ENCODE data around the gene BACH2.
"Not testable (repeated sequence)": the region's sequence is repeated elsewhere in the genome, so short reads cannot be mapped to it uniquely, and the experiment has no call there.

The BACH2 gene

DNA sequence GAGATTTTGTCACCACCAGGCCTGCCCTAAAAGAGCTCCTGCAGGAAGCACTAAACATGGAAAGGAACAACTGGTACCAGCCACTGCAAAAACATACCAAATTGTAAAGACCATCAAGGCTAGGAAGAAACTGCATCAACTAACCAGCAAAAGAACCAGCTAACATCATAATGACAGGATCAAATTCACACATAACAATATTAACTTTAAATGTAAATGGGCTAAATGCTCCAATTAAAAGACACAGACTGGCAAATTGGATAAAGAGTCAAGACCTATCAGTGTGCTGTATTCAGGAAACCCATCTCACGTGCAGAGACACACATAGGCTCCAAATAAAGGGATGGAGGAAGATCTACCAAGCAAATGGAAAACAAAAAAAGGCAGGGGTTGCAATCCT, 240.7 kb downstream of the BACH2 start:
- FAIRE-seq = not testable (repeated sequence)

DNA sequence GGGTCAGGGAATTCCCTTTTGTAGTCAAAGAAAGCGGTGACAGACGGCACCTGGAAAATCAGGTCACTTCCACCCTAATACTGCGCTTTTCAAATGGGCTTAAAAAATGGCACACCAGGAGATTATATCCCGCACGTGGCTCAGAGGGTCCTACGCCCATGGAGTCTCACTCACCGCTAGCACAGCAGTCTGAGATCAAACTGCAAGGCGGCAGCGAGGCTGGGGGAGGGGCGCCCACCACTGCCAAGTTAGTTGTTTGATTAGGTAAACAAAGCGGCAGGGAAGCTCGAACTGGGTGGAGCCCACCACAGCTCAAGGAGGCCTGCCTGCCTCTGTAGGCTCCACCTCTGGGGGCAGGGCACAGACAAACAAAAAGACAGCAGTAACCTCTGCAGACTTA, 242.4 kb downstream of the BACH2 start:
- FAIRE-seq = not testable (repeated sequence)

- no peak for FAIRE-seq
Measured at GRCh38 chr6:90053614-90054013, 243.0 kb downstream of the BACH2 start.

GRCh38 chr6:90049295-90049694, 247.3 kb downstream of the BACH2 start:
- no peak for FAIRE-seq

GRCh38 chr6:90048206-90048967, 248.3 kb downstream of the BACH2 start:
- no peak for FAIRE-seq

DNA sequence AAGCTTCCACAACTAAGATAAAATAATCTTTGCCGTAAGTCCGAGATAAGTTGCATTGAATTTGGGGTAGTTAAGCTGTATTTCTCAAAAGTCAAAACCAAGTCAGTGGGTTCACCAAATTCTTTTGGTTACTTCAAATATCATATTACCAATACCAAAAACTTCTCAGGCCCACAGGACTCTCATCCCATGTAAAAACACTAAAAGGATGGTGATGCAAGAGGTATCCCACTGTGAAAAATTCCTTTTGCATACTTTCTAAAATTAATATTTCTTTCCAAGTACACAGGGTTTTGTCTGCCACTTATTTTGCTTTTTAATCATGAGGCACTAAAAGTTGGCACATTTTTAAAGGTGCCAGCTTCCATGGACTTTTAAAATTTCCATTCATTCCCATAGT, 251.1 kb downstream of the BACH2 start:
- FAIRE-seq = no peak

DNA sequence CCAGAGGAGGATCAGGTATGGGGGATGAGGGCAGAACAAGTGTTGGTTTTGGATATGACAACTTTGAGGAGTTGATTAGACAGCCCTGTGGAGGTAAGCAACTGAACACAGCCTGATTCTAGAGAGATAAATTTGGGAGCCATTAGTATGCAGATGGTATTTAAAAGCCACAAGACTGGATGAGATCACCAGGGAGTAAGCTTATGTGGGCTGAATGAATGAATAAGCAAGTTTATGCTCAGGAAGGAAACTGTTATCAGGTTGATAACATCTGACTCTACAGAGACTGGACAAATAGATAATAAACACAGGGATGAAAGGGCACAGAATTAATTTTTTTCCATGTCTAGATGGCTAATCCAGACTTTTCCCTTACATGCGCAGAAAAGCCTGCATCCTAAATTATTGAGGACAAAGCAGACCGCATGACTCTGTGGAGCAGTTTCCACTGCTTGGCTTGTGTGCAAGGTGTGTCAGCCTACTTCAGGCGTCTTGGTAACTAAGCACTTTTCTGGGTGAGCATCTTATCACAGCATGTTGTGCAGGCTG, 251.7 kb downstream of the BACH2 start:
- no peak for FAIRE-seq

DNA sequence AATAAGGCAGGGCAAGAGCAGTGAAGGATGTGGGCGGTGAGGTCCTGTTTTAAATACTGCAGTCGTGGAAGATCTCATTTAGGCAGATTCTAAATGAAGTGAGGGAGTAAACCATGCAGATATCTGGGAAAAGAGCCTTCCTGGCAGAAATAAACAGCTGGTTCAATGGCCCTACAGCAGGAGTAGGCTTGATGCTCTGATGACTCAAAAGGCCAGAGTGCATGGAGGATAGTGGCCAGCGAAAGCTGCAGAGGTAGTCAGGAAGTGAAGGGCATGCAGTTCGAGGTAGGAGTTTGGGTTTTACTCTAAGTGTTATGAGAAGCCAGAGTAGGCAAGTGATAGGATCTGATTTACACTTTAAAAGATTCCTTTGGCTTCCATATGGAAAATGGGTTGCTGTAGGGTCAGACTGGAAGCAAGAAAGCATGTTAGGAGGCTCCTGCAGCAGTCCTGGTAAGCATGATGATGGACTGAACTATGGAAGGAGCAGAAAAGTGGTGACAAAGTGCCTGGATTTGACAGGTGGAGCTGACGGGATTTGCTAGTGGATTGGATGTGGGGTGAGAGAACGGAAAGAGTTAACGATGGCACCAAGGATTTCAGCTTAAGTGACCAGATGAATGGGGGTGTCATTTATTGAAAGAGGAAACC, 252.3 kb downstream of the BACH2 start:
- FAIRE-seq = no peak

GRCh38 chr6:90040931-90041330, 255.7 kb downstream of the BACH2 start:
- FAIRE-seq = no peak

DNA sequence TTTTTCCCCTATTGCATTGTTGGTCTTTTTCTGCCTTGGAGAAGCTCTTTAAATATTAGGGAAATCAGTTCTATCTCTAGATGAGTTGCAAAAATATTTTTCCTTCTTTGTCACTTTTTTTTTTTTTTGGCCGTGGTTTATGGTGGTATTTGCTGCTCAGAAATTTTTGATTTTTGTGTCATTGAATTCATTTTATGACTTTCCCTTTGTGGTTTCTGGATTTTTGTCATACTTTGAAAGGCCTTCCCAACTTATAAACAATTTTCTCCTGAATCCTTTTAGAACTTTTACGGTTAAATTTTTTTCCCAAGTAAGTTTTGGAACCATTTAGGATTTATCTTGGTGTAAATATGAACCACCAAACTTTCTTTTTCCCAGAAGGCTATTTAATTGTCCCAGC, 256.7 kb downstream of the BACH2 start:
- peak; percentile 89 for FAIRE-seq

DNA sequence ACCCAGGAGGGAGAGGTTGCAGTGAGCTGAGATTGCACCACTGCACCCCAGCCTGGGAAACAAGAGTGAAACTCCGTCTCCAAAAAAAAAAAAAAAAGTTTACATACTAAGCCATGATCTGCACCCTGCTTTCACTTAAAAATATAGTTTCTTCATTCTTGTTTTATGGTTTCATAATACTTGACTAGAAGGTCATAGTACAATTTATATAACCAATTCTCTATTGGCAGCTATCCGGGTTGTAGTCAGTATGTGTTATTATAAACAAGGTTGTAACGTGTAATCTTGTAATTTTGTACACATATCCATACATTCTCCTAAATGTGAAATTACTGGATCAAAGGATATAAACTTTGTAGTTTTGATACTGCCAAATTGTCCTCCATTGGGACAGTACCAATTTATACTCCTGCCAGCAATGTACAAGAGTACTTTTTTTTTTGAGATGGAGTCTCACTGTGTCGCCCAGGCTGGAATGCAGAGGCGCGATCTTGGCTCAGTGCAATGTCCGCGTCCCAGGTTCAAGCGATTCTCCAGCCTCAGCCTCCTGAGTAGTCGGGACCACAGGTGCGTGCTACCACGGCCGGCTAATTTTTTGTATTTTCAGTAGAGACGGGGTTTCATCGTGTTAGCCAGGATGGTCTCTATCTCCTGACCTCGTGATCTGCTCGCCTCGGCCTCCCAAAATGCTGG, 257.5 kb downstream of the BACH2 start:
- FAIRE-seq = no peak

DNA sequence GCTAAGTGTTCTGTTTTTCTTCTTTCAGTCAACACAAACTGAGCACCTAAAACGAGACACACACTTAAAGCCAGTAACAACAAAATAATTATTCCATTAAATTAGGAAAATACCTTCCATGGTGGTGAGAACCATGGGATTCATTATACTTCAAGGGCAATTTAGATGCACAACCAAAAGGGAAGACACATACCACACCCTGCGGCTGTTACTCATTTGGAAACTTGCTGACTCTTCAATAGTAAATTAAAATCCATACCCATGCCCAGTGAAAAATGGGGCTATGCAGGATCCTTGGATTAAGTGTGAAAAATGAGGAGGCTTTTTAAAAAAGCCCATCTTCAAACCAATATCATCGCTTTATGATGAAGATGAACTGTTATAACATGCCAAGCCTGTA, 259.7 kb downstream of the BACH2 start:
- FAIRE-seq = no peak

GRCh38 chr6:90035047-90035723, 261.5 kb downstream of the BACH2 start:
- no peak for FAIRE-seq

GRCh38 chr6:90033746-90034271, 262.8 kb downstream of the BACH2 start:
- no peak for FAIRE-seq

DNA sequence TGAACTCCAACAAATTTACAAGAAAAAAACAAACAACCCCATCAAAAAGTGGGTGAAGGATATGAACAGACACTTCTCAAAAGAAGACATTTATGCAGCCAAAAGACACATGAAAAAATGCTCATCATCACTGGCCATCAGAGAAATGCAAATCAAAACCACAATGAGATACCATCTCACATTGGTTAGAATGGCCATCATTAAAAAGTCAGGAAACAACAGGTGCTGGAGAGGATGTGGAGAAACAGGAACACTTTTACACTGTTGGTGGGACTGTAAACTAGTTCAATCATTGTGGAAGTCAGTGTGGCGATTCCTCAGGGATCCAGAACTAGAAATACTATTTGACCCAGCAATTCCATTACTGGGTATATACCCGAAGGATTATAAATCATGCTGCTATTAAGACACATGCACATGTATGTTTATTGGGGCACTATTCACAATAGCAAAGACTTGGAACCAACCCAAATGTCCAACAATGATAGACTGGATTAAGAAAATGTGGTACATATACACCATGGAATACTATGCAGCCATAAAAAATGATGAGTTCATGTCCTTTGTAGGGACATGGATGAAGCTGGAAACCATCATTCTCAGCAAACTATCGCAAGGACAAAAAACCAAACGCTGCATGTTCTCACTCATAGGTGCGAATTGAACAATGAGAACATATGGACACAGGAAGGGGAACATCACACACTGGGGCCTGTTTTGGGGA, 264.0 kb downstream of the BACH2 start:
- FAIRE-seq = not testable (repeated sequence)

- FAIRE-seq = no peak
Measured at GRCh38 chr6:90028995-90029635, 267.5 kb downstream of the BACH2 start.

DNA sequence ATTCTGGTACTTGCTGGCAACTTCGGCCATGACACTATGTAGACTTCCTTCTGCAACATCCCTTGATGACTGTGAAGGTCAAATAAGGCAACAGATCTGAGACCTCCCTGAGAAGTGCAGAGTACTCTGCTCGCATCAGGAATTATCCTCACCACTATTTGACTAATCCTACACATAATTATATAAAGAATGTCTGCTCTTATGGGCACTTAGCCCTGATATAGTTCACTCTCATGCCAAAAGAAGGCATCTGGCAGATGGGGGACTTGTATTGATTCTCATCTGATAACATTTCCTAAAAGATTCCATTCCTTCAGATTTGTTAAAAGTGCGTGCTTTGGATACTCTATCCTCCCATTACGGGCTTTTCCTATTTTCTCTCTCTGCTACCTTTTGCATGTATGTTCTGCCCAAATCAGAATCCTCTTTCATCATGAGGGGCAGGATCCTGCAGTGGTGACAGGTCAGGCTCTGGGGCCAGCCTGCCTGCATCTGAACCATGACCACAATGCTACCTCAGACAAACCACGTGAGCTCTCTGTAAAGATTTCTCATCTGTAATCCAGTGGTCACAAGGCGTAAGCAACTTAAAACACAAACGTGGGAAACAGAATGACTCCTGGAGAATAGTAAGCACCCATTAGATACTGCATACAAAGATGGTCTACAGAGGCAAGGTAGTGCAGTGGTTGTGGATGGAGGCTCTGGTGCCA, 268.4 kb downstream of the BACH2 start:
- FAIRE-seq = no peak

- FAIRE-seq = no peak
Measured at GRCh38 chr6:90026216-90026615, 270.4 kb downstream of the BACH2 start.

GRCh38 chr6:90025523-90026061, 271.1 kb downstream of the BACH2 start:
- peak; percentile 70 for FAIRE-seq

DNA sequence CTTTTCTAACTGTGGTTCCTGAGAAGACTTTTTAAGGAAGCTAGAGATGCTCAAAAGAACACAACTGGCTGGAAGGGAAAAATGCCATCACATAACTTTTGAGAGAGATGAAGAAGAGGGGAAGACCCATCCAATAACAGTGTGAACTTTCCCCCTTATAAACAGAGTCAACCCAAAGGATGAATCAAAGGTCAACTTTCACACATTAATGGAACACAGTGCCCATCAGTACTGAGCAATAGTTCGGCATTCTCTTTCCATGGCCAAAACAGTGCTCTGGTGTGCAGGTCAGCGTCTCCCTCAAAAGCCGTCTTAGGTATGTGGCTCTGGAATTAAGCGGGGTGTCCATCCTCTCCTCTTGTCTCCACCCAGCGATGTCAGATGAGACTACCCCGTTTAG, 272.0 kb downstream of the BACH2 start:
- no peak for FAIRE-seq

DNA sequence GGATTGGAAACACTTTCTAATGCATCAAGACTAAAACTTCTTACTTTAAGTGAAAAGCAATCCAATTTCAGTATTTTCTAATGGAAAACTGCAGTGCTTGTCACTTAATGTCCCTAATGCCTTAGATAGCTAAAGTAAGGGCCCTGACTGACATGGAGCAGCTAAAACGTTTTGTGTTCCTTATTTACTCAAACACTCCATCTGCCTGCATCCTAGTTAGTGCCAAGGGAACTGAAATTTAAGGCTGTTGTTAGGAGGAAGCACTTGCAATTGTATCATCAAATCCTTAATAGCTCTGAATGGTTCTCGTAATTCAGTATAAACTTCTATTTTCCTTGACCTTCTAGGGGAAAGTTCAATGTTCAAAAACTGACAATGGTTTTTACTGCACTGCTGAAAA, 274.9 kb downstream of the BACH2 start:
- no peak for FAIRE-seq

Data from endometrium (tissue), 2 donors.